ENCODE measurements around the gene ERC2.

ERC2 gene

DNA sequence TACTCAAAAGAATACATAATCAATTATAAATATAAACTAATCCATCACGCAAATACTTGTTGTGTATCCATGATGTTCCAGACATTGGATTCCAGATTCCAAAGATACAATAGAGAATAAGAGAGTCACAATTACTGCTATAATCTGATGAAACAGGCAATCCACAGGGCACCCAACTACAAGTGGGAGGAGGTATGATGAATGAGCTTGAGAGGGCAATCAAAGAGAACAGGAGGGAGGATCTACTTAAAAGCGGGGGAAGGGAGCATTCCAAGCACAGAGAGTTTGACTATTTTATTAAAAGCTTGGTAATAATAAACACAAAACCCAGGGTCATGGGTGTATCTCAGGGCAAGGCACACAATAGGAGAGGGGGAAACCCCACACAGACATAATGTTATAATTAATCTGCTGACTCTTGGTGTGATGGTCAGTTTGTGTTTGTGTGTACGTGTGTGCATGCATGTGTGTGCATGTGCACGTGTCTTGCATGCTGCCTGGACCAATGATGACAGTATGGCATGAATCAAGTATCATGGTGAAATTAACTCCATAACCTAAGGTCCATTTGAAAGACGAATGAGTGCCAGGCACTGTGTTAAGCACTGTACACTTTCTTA is 655.8 kb downstream of the ERC2 start:
- DNase-seq, result no peak

GRCh38 chr3:55807210-55807609 is 661.1 kb downstream of the ERC2 start:
- DNase-seq, result no peak

GRCh38 chr3:55805169-55805568 is 663.1 kb downstream of the ERC2 start:
- no peak for DNase-seq

- DNase-seq, result no peak
Measured at GRCh38 chr3:55804170-55805095, 663.8 kb downstream of the ERC2 start.

DNA sequence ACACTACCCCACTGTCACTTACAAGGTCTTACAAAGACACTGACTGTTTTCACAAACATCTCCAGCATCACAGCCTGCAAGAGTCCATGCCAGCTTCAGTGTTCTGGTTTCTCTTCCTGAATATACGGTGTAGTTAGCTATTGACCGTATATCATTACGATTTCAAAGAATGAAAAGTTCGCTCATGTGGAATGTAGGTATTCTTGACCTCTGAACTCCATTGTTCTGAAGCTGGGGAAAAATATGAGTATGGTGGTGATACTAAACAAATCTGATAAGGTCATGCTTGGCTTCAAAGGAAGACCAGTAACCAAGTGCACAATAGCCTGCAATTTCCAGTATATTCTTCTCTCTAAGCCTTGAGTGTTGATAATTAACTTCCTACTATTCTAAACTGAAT is 665.5 kb downstream of the ERC2 start:
- DNase-seq, result no peak

GRCh38 chr3:55801676-55802075 is 666.6 kb downstream of the ERC2 start:
- DNase-seq, result no peak

- DNase-seq, result no peak
Measured at GRCh38 chr3:55801068-55801467, 667.2 kb downstream of the ERC2 start.

GRCh38 chr3:55797775-55798174 is 670.5 kb downstream of the ERC2 start:
- no peak for DNase-seq

DNA sequence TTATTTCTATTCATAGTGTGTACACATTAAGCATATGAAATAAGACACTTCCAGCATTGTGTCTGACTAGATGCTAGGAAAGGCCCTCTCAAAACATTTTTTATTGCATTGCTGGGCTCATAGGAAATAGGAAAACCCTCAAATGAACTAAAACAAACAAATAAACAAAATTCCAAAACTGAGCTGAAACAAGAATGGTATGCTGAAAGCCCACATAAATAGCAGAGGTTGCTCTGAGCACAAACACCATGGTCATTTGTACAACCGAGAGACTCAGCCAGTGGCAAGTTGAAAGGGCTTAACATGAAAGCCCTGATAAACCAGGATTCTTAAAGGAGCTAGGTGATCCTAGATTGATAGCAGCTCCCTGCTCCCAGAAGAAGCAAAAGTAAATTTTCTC is 671.2 kb downstream of the ERC2 start:
- no peak for DNase-seq

DNA sequence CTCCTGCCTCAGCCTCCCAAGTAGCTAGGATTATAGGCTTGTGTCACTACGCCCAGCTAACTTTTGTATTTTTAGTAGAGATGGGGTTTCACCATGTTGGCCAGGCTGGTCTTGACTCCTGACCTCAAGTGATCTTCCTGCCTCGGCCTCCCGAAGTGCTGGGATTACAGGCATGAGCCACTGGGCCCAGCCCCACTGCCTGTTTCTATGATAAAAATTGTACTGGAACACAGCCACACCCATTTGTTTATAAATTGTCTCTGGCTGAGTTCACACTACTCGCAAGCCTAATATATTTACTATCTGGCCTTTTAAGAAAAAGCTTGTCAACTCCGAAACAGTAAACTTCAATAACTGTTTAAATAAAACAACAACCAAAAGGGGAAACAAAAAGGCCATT is 671.7 kb downstream of the ERC2 start:
- no peak for DNase-seq

- no peak for DNase-seq
Measured at GRCh38 chr3:55795746-55796145, 672.5 kb downstream of the ERC2 start.

- DNase-seq, result no peak
Measured at GRCh38 chr3:55795296-55795695, 673.0 kb downstream of the ERC2 start.

GRCh38 chr3:55792742-55793141 is 675.5 kb downstream of the ERC2 start:
- no peak for DNase-seq

DNA sequence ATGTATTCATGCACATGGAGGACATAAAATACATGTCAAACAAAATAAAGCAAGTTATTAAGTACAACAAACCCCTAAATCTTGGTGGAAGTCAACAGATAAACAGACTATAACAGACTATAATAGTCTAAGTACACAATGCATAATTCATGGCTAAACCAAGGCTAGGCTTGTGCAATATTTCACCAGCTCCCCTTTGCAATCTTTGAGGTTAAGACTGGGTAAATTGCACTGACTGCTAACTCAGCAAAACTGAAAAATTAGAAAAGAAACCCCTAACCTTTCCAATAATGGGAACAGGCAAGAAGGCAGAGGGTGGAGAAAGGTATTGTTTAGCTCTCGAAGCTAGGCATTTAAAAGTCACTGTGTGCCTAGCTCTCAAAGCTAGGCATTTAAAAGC is 676.3 kb downstream of the ERC2 start:
- DNase-seq, result no peak

- no peak for DNase-seq
Measured at GRCh38 chr3:55790596-55791350, 677.5 kb downstream of the ERC2 start.

GRCh38 chr3:55789516-55789915 is 678.8 kb downstream of the ERC2 start:
- DNase-seq, result no peak

DNA sequence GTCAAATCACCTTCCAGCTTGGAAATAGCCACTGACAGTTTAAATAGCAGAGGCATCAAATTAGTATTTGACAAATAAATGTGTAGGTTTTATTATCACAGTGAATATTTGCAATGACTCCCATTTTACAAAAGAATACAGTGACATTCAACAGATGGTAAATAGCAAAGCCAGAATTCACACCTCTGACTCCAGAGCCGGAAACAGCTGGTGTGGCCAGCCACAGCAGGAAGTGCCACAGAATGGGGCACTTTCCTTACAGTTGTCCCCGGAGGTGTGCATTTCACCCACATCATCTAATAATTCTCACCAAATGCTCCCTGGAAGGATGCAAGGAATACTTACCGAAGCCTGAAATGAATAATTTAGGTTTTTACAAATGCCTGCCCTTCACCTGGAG is 685.5 kb downstream of the ERC2 start:
- no peak for DNase-seq

GRCh38 chr3:55782351-55782750 is 685.9 kb downstream of the ERC2 start:
- no peak for DNase-seq

DNA sequence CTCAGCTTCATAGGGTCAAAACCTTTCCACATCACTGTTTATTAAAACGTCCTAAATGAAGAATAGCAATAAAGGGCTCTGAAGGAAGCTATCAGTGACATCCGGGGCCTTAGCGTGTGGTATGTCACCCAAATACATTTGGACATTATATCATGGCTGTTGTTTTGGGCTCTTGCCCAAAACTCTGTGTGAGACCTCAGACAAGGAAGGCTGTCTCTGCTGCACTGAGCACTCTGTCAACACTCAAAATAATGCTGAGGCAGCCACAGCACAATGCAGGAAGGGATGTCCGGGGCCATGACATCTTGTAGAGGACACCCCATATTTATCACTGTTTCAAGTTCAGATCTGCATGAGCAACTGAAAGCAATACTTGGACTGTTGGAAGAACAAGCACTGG is 687.4 kb downstream of the ERC2 start:
- DNase-seq, result no peak

DNA sequence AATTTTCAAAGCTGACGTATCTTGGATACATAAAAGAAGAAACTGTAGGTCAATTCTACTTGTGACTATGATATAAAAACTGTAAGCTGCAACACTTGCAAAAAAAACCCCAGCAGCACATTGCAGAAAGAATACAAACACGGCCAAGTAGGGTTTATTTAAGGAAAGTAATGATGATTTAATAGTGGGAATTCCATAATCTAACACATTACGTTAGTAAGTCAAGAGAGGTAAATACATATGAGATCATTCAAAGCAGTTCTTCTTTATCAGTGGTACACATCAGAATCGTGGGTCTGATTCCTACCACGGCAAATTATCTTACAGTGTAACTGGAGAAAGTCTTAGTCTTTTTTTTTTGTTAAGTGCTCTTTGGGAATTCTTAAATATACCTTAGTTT is 688.7 kb downstream of the ERC2 start:
- no peak for DNase-seq

- no peak for DNase-seq
Measured at GRCh38 chr3:55775366-55776154, 692.7 kb downstream of the ERC2 start.

DNA sequence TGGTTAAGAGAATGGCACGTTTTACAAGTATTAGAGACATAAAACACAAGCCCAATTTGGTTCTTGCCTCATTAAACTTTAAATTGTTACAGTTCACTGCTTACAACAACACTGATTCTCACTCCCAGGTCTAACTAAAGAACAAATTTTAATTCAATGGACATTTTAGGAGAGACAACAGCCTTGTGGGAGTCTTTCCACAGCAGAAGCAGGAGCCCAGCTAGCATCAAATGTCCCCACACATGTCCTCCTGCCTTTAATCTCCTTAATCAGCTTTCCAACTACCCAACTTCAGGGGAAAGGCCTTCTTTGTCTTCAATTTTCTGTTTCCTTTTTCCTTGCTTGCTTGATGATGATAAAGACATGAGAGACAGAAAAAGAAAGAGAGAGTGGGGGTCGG is 693.4 kb downstream of the ERC2 start:
- no peak for DNase-seq

DNA sequence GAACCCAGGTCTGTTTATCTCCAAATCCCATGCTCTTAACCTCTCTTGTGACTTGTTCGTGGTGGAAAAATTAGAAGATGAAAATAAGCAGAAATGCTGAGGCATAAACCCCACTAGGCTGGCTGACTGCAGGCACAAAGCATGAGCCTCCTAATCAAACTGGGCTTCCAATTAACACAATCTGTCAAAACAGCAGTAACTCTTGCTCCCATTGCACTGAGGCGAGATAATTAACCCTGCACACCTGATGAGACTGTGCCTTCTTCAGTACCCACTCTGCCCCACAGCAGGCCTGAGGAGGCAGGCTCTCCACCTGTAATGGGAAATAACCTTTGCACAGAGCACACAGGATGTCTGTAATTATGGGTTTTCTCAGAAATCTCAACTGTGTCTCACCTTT is 696.8 kb downstream of the ERC2 start:
- DNase-seq, result no peak
